GM21381 (cell line): ENCODE results near the gene CARMIL3.
"Not testable (repeated sequence)": the region's sequence is repeated elsewhere in the genome, so short reads cannot be mapped to it uniquely, and the experiment has no call there.

Experiments
- ATAC-seq: cut with Tn5 transposase; IDR thresholded peaks from one replicate; pipeline ENCODE4 v1.9.1; 2021; ENCODE audit warnings: mild to moderate bottlenecking, moderate library complexity; ENCODE audit not compliant: unreplicated experiment

The CARMIL3 gene, protein sequence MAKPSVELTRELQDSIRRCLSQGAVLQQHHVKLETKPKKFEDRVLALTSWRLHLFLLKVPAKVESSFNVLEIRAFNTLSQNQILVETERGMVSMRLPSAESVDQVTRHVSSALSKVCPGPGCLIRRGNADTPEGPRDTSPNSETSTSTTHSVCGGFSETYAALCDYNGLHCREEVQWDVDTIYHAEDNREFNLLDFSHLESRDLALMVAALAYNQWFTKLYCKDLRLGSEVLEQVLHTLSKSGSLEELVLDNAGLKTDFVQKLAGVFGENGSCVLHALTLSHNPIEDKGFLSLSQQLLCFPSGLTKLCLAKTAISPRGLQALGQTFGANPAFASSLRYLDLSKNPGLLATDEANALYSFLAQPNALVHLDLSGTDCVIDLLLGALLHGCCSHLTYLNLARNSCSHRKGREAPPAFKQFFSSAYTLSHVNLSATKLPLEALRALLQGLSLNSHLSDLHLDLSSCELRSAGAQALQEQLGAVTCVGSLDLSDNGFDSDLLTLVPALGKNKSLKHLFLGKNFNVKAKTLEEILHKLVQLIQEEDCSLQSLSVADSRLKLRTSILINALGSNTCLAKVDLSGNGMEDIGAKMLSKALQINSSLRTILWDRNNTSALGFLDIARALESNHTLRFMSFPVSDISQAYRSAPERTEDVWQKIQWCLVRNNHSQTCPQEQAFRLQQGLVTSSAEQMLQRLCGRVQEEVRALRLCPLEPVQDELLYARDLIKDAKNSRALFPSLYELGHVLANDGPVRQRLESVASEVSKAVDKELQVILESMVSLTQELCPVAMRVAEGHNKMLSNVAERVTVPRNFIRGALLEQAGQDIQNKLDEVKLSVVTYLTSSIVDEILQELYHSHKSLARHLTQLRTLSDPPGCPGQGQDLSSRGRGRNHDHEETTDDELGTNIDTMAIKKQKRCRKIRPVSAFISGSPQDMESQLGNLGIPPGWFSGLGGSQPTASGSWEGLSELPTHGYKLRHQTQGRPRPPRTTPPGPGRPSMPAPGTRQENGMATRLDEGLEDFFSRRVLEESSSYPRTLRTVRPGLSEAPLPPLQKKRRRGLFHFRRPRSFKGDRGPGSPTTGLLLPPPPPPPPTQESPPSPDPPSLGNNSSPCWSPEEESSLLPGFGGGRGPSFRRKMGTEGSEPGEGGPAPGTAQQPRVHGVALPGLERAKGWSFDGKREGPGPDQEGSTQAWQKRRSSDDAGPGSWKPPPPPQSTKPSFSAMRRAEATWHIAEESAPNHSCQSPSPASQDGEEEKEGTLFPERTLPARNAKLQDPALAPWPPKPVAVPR (N-terminal part only)

DNA sequence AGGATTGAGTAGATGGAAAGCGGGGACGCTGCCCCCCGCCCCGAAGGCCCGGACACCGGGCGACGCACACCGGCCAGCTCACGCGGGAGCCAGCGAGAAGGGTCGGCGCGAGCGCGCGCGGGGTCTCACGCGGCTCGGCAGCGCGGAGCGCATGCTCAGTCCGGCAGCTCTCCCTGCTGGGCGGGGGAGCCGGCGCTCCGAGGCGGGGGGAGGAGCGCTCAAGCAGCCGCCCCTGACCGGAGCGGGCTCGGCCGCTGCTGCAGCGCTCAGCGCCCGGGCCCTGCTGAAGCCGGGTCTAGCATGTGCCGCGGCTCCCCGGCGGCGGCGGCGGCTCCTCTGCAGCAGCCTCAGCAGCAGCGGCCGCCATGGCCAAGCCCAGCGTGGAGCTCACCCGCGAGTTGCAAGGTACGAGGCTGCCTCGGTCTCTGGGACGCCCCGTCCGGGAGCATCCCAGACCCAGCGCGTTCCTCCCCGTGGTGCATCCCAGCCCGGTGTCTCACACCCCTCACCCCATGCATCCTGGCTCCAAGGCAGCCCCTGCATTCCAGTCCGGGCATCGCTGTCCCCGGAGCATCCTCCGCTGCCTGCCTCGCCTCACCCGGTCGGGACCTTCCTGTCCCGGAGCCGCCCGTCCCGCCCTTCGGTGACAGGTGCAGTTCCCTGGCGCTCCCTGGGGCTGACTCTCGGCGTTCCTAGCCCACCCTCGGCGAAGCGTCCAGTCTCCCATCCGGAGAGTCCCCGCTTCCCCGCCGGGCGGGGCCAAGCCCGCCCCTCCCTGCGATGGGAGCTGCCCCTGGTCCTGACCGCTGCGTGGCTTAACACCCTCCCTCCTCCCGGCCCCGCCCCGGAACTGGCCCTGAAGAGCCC, at the start of gene CARMIL3:
TSS of gene CARMIL3 (plus strand) at position 221 of the 867 bp plus-strand sequence. CDS start at position 366, 145 bp downstream.
- ATAC-seq = peak; percentile 72

DNA sequence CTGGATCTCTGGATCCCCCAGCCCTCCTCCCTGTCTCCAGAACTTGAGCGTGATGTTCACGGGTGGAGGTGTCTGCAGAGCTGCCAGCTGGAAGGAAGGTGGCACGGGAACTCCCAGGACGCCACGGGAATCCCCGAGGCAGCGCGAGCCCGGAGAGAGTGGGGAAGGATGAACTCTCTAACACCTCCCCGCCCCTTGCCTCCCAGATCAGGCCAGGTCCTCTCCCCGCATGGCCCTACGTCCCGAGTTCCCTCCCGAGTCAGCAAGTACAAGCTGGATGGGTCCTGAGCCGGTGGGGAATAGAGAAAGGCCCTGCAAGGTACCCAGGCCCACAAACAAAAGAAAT, 45.4 kb upstream of the CARMIL3 start:
- ATAC-seq = peak; percentile 40

DNA sequence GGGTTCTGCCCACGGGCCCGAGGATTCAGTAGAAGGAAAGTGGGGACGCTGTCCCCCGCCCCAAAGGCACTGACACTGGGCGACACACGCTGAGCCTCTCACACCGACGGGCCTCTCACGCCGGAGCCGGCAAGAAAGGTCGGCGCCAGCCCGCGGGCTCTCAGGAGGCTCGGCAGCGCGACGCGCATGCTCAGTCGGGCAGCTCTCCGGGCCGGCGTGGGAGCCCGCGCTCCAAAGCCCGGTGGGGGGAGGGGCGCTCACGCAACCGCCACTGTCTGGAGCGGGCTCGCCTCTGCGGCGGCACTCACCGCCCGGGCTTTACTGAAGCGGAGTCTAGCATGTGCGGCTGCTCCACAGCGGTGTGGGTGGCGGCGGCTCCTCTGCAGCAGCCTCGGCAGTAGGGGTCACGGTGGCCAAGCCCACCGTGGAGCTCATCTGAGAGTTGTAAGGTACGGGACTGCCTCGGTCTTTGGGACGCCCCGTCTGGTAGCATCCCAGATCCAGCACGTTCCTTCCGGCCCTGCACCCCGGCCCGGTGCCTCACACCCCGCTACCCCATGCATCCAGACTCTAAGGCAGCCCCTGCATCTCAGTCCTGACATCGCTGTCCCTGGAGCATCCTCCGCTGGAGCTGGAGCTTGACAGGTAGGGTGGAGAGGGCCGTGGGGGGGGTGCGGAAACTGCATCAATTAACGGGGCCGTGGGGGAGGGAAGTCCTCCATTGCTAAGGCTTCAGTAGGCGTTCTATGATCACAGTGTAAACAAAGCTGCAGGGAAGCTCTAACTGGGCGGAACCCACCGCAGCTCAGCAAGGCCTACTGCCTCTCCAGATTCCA, 44.8 kb upstream of the CARMIL3 start:
- ATAC-seq = peak; percentile 85

DNA sequence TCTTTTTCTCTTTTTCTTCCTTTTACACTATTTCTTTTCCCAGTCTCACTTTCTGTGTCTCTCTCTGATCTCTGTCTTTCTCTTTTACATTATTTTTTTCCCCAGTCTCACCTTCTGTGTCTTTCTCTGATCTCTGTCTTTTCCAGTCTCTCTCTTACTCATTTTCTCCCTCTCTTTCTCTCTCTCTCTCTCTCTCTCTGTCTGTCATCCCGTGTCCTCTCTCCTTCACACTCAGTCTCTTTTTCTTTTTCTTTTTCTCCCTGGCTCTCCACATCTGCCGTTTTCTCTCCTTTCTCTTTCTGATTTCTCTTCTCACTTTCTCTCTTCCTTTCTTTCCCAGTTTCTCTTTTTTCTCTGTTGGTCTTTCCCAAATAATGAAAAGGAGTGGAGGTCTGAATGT, 40.8 kb upstream of the CARMIL3 start:
- ATAC-seq = no peak

DNA sequence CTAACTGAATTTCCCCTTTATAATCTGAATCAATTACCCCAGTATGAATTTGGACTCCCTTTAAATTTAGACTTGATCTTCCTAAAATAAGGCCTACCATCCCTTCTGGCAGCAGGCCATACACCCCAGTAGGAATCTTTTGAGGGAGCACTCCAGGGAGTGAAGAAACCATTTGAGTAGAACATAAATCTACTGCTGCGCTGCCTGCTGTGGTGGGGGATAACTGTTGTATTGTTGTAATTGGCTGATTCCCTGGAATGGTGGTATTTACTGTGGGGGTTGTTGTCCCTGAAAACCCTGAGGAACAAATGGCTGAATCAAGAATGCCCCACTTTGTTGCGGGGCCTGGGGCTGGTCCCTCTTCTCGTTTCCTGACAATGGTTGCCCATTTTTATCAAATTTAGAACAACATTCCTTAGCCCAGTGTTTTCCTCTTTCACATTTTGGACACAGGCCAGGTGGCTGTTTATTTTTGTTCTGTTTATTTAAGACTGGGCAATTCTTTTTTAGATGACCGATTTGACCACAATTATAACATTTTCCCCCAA, 39.0 kb upstream of the CARMIL3 start:
- not testable (repeated sequence) for ATAC-seq

DNA sequence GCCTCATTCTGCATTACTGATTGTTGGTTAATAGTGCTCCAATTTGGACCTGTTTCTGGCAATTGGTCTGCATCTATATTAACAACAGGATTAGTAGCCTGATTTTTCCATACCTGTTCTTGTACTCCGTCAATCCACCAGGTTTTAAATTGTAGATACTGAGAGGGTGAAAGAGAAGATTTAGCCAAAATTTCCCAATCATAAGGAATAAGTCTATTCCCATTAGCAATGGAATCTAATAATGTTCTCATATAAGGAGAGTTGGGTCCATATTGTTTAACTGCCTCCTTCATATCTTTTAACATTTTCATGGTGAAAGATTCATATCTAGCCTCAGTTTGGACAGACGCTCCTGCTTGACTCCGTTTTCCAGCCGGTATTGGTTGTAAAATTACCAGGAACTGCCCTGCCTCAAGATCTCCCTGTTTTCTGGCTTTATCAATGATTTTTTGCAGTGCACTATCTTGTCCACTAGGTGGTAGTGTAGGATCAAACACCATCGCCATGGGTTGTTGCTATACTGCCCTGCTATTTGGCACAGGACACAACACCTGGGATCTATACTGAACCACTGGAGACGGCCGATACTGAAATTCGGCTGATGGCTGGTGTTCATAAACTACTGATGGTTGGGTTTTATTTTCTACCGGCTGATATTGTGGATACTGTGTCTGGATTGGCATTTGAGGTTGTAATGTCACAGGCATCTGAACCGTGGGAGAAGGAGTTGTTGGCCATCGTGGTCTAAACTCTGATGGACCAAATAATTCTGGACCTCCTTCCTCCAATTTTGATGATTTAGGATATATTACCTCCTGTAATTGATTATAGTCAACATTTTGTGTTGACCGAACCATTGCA, 37.9 kb upstream of the CARMIL3 start:
- no peak for ATAC-seq

DNA sequence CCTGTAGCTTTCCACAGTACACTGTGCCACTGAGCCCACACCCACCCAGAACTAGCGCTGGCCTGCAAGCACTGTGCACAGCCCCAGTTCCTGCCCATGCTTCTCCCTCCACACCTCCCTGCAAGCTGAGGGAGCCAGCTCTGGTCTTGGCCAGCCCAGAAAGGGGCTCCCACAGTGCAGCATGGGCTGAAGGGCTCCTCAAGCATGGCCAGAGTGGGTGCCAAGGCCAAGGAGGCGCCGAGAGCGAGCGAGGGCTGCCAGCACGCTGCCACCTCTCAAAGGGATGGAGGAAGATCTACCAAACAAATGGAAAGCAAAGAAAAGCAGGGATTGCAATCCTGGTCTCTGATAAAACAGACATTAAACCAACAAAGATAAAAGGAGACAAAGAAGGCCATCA, 36.1 kb upstream of the CARMIL3 start:
- ATAC-seq = not testable (repeated sequence)

DNA sequence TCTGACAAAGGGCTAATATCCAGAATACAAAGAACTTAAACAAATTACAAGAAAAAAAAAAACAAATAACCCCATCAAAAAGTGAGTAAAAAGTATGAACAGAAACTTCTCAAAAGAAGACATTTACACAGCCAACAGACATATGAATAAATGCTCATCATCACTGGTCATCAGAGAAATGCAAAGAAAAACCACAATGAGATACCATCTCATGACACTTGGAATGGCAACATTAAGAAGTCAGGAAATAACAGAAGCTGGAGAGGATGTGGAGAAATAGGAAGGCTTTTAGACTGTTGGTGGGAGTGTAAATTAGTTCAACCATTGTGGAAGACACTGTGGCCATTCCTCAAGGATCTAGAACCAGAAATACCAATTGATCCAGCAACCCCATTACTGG, 32.8 kb upstream of the CARMIL3 start:
- not testable (repeated sequence) for ATAC-seq

DNA sequence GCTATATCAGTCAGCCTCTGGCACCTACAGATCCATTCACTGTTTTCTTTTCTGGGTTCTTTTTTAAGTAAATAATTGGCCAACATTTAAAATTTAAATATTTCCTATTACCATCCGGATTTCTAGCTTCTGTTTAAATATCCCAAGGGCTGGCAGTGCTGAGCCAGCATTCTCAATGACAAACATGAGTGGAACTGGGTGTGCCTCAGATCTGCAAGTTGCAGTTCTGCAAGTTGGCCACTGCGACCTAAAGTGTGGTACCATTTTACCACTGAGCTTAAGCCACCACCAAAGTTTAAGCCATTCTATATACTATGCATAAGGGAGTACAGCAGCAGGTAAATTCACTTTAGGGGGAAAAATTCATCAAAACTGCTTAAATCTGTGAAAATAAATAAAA, 31.9 kb upstream of the CARMIL3 start:
- not testable (repeated sequence) for ATAC-seq

DNA sequence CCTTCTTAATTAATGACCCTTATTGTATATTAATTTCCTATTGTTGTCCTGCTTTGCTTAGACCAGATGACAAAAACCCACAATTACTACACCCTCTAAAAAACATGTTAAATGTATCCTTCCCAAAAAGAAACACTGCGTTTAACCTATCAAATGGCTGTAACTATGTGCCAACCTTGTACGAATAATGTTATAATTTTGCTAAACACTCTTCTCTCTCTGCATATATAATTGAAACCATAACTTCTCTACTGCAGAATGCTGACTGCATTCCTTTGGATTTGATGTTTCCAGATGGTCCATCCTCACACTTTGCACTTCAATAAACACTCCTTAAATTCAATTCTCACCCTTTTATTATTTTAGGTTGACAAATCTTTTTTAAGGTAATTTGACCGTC, 31.3 kb upstream of the CARMIL3 start:
- ATAC-seq = not testable (repeated sequence)

DNA sequence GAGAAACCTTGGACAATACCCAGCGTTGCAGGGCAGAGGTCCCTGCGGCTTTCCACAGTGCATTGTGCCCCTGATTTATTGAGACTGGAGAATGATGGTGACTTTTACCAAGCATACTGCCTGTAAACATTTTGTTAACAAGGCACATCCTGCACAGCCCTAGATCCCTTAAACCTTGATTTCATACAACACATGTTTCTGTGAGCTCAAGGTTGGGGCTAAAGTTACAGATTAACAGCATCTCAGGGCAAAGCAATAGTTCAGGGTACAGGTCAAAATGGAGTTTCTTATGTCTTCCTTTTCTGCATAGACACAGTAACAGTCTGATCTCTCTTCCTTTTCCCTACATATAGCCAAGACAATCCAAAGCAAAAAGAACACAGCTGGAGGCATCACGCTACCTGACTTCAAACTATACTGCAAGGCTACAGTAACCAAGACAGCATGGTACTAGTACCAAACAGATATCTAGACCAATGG, 26.8 kb upstream of the CARMIL3 start:
- not testable (repeated sequence) for ATAC-seq

DNA sequence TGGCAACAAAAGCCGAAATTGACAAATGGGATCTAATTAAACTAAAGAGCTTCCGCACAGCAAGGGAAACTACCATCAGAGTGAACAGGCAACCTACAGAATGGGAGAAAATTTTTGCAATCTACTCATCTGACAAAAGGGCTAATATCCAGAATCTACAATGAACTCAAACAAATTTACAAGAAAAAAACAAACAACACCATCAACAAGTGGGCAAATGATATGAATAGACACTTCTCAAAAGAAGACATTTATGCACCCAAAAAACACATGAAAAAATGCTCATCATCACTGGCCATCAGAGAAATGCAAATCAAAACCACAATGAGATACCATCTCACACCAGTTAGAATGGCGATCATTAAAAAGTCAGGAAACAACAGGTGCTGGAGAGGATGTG, 22.1 kb upstream of the CARMIL3 start:
- ATAC-seq = not testable (repeated sequence)

DNA sequence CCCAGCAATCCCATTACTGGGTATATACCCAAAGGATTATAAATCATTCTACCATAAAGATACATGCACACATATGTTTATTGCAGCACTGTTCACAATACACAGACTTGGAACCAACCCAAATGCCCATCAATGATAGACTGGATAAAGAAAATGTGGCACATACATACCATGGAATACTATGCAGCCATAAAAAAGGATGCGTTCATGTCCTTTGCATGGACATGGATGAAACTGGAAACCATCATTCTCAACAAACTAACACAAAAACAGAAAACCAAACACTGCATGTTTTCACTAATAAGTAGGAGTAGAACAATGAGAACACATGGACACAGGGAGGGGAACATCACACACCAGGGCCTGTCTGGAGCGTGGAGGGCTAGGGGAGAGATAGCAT, 20.5 kb upstream of the CARMIL3 start:
- ATAC-seq = not testable (repeated sequence)

DNA sequence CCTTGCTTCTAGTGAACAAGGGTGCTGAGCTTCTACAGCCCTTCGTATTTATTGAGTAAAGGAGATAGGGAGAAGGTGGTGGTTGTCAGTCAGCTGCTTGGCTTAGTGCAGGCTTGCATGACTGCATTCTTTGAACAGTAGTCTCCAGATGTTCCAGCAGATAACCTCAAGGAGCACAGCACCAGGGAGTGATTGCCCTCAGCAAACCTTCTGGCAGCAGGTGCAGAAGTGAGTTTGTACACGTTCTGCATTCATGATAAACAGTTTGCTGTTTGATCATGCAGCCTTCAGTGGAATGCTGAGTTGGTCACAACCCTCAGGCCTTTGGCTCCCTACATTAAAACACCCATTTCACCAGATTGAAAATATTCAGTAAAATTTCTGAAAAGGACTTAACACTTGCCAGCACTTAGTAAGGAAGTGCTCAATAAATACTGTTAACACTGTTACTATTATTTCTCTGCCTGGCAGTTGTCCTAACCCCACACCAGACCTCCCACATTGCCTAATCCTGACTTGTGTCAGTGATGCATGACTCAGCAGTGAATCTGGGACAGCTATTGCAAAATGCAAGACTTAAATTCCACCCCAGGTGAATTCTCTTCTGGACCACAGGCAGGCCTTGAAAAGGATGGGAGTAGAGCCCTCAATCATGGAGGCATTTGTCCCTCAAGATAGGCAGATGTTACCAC, 18.9 kb upstream of the CARMIL3 start:
- no peak for ATAC-seq

DNA sequence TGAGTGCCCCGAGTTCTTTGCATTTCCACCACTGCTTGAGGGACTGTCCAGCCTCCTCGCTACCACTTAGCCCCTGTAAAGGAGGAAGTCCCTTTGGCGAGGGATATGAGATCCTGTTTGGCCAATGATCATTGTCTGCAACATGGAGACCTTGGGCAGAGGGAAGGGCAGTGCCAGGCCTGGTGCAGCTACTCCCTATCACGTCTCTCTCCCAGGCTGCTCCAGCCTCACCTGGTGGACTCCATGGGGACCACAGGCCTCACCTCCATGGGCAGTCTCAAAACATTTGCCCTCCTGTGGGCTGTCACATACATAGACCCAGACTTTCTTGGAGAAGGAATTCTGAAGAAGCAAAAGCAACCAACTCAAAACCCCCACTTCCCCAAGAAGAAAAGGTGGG, 16.0 kb upstream of the CARMIL3 start:
- ATAC-seq = peak; percentile 9

DNA sequence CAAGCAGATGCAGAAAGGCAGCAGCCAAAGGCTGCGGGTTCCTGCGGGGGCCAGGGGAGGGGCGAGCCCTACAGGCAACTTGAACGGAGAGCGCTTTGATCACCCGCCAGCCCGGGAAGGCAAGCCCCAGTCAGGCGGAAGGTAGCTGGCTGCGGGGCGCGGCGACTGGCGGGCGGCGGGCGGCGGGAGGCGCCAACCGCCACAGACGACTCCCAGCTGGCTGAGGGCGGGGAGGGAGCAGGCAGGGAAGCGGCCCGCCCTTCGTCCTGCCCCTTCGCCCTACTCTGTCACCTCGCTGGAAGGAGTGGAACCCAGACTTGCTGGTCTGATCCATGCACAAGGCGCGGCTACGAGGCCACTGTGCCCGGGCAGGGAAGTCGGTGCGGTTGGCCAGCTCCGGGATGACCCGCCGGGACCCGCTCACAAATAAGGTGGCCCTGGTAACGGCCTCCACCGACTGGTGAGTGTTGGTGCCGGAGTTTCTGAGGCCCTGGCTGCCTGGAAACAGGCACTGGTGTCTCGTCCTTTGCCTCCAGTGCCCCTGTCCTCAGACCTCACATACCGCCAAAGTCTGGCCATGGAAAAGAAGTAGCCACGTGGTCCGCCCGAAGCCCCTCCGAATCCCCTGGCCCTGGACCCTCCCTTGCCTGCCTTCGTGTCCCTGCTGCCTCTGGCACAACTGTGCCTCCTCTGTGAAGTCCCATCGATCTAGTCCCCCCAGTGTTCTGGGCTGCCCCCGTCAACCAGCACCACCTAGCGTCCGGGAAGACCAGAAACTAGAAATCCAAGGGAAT, 15.4 kb upstream of the CARMIL3 start:
- ATAC-seq = peak; percentile 76
